ENCODE measurements around the gene SEMA6B. TPM values are rescaled to one million over a fixed set of nuclear protein-coding genes. Genes with fewer than 3 reads are reported as not detected.

SEMA6B gene
- total and polyA plus RNA-seq, 2 of the 4 experiments (the other 2 are of a cell fraction), result 0.18 to 0.72 TPM

- DNase-seq (no peak), ATAC-seq (ENCODE audit: low read depth) (no peak)
- no TSS peak for BruUV-seq (replicated peaks)
- no peak overlapping the region for H3K14ac ChIP-seq (replicated peaks; ENCODE audit: low read depth, low read length)
- H3K4ac ChIP-seq (ENCODE audit: low read depth, low read length), result no peak overlapping the region
- no peaks in the 10 kb centered on the region for H3K9me1 ChIP-seq (ENCODE audit: insufficient read depth, low read length)
- no peak overlapping the region for H4K8ac ChIP-seq (ENCODE audit: low read depth in 2 of 2, low read length in 2 of 2)
- H3K27me3 ChIP-seq (ENCODE audit: control insufficient read depth, insufficient read depth, low read length), result no peaks in the 10 kb centered on the region
- no peaks in the 10 kb centered on the region for H3K9me3 ChIP-seq (ENCODE audit: control insufficient read depth, insufficient read depth, low read length)
- ChIA-PET CTCF (no interaction called here), POLR2A (ENCODE audit: unreplicated experiment) (no interaction called here)
- no peak overlapping the region for H2BK15ac ChIP-seq (ENCODE audit: low read depth, low read length)
- H4K5ac ChIP-seq (ENCODE audit: low read depth, low read length), result no peak overlapping the region
- H3K27ac ChIP-seq (ENCODE audit: insufficient read depth, low read length), result no peak overlapping the region
- H3K9ac ChIP-seq (ENCODE audit: low read depth, low read length), result no peak overlapping the region
- H2BK5ac ChIP-seq (ENCODE audit: low read depth, low read length, poor library complexity, severe bottlenecking), result no peak overlapping the region
- no peak overlapping the region for H3K4me3 ChIP-seq (ENCODE audit: insufficient read depth, low read depth, low read length)
- no peak overlapping the region for H2BK20ac ChIP-seq (ENCODE audit: low read depth, low read length)
- H3K56ac ChIP-seq (ENCODE audit: extremely low read depth, insufficient read depth, low read length), result no peak overlapping the region
- H3K79me1 ChIP-seq (ENCODE audit: low read depth in 1 of 2, low read length in 2 of 2), result no peaks in the 10 kb centered on the region; a peak in 1 of 4 replicates
- H2AFZ ChIP-seq (replicated peaks; ENCODE audit: low read length, poor library complexity), result no peak overlapping the region
- H4K91ac ChIP-seq (ENCODE audit: insufficient read depth, low read depth, low read length), result no peak overlapping the region
- no peak for TF ChIP-seq RCOR1 (IDR thresholded peaks at IDR 0.05; ENCODE audit: insufficient replicate concordance, low read length)
- TF ChIP-seq CEBPB (IDR thresholded peaks at IDR 0.05; ENCODE audit: low read depth, low read length), result no peak
- TF ChIP-seq ELK1 (IDR thresholded peaks at IDR 0.05; ENCODE audit: borderline replicate concordance, low read depth, low read length), result no peak
- TF ChIP-seq BHLHE40 (IDR thresholded peaks at IDR 0.05; ENCODE audit: low read depth, low read length), result no peak
- no peak for TF ChIP-seq MAZ (IDR thresholded peaks at IDR 0.05; ENCODE audit: borderline replicate concordance, low read depth, low read length)
- TF ChIP-seq SMC3 (IDR thresholded peaks at IDR 0.05; ENCODE audit: low read depth, low read length), result no peak
- no peaks in the 10 kb centered on the region for H4K20me1 ChIP-seq (ENCODE audit: insufficient read depth, low read length)
- in situ Hi-C loops (cut with MboI; ENCODE audit: low sequenced_read_pairs) (no loop called here), intact Hi-C loops (cut with micrococcal nuclease) (no loop called here), dilution Hi-C loops (cut with HindIII; ENCODE audit: low sequenced_read_pairs, unreplicated experiment) (no loop called here)
- H2BK120ac ChIP-seq (ENCODE audit: low read depth, low read length), result no peak overlapping the region
- no peak overlapping the region for H2AK5ac ChIP-seq (ENCODE audit: low read depth, low read length)
- H3K36me3 ChIP-seq (ENCODE audit: control insufficient read depth, insufficient read depth, low read length), result peaks cover 73% of the 10 kb centered on the region
- H3K23ac ChIP-seq (ENCODE audit: low read depth, low read length), result no peak overlapping the region
- H3K4me1 ChIP-seq (ENCODE audit: control insufficient read depth, insufficient read depth, low read length), result no peaks in the 10 kb centered on the region
- no peak overlapping the region for H3K18ac ChIP-seq (ENCODE audit: low read depth, low read length)
- H2AK9ac ChIP-seq (replicated peaks; ENCODE audit: low read depth, low read length, poor library complexity), result no peak overlapping the region
- H3K4me2 ChIP-seq (ENCODE audit: low read depth, low read length), result no peak overlapping the region
- WGBS, 2 experiments (ENCODE audit: extremely low coverage in 2 of 2, insufficient read length in 1 of 2), result 87% methylated on average over 11 of the region's 15 CpGs; no CpG with 5 or more reads in 1 of the 2 experiments
These were observed 59.6 kb downstream of the SEMA6B start for GRCh38 chr19:4499855-4500254.
